OCI-LY7 (cell line): ENCODE results near the gene ACAN.

Experiments
- CTCF ChIP-seq: fragments of 200-600 bp; sonication (generic); conservative IDR thresholded peaks from 2 replicates; pipeline ENCODE4 v1.5.1; 2014; ENCODE audit warnings: mild to moderate bottlenecking, antibody characterized with exemption, low read length, moderate library complexity, mixed read lengths
- EZH2phosphoT487 ChIP-seq: fragments of 200-600 bp; sonication (generic); IDR thresholded peaks from 2 replicates; pipeline ENCODE4 v1.6.1; 2018; ENCODE audit warnings: low read depth, borderline replicate concordance, mild to moderate bottlenecking, mixed run types, antibody characterized with exemption, low read length, moderate library complexity, mixed read lengths

- no peak for TF ChIP-seq CTCF
- no peak for TF ChIP-seq EZH2phosphoT487
Measured at GRCh38 chr15:88901508-88902220, 98.4 kb downstream of the ACAN start.
